PC-3 (cell line): ENCODE measurements around the gene SLC1A2. TPM values are rescaled to one million over a fixed set of nuclear protein-coding genes. Genes with fewer than 3 reads are reported as not detected.

Experiments
- ATAC-seq: fragments of 200-7000 bp; cut with Tn5 transposase; 2 replicates; pipeline ENCODE4 v1.9.1; 2020; ENCODE audit warnings: mild to moderate bottlenecking, moderate library complexity
- BruUV-seq: library from RNA; stranded (reverse); fragments of 400-500 nt; replicated peaks from 2 replicates; lab custom pipeline; 2021; lab: Mats Ljungman, UMichigan
- CTCF ChIA-PET: fragments of 300-600 bp; sonication (Branson Sonifier 250); formaldehyde crosslinking; loops from one replicate; lab custom pipeline; 2022; ENCODE audit warnings: antibody characterized with exemption; lab: Charles Lee
- POLR2A ChIA-PET: fragments of 300-600 bp; sonication (Branson Sonifier 250); formaldehyde crosslinking; loops from one replicate; lab custom pipeline; 2022; ENCODE audit warnings: antibody characterized with exemption; ENCODE audit not compliant: unreplicated experiment; lab: Charles Lee
- DNase-seq: peaks from one replicate; pipeline ENCODE4 v3.0.0-alpha.2; 2015
- H2AFZ ChIP-seq: fragments of 300-600 bp; sonication (generic); 2 replicates; pipeline ENCODE4 v1.6.0; 2016; ENCODE audit warnings: antibody characterized with exemption, low read length
- H3F3A ChIP-seq: fragments of 300-600 bp; sonication (generic); one replicate; pipeline ENCODE4 v1.6.0; 2017; ENCODE audit warnings: antibody characterized with exemption, low read length, control low read depth, mild to moderate bottlenecking; ENCODE audit not compliant: unreplicated experiment
- H3K27ac ChIP-seq: fragments of 300-600 bp; sonication (generic); 2 replicates; pipeline ENCODE4 v1.5.1; 2016; ENCODE audit warnings: mild to moderate bottlenecking, low read length
- H3K27me3 ChIP-seq: fragments of 300-600 bp; sonication (generic); 2 replicates; pipeline ENCODE4 v1.6.1; 2016; ENCODE audit warnings: low read length, mixed read lengths
- H3K36me3 ChIP-seq: fragments of 300-600 bp; sonication (generic); 2 replicates; pipeline ENCODE4 v1.6.1; 2016; ENCODE audit warnings: low read depth, mixed run types, low read length, mixed read lengths
- H3K4me1 ChIP-seq: fragments of 300-600 bp; sonication (generic); 2 replicates; pipeline ENCODE4 v1.5.1; 2016; ENCODE audit warnings: low read length; ENCODE audit not compliant: insufficient read depth
- H3K4me2 ChIP-seq: fragments of 300-600 bp; sonication (generic); 2 replicates; pipeline ENCODE4 v1.6.0; 2016; ENCODE audit warnings: low read length
- H3K4me3 ChIP-seq: fragments of 300-600 bp; sonication (generic); 2 replicates; pipeline ENCODE4 v1.5.1; 2016; ENCODE audit warnings: mild to moderate bottlenecking, low read length, mixed read lengths
- H3K79me2 ChIP-seq: fragments of 300-600 bp; sonication (generic); 2 replicates; pipeline ENCODE4 v1.6.1; 2017; ENCODE audit warnings: low read length, mixed read lengths
- H3K9ac ChIP-seq: fragments of 300-600 bp; sonication (generic); 2 replicates; pipeline ENCODE4 v1.6.0; 2016; ENCODE audit warnings: mild to moderate bottlenecking, low read length
- H3K9me2 ChIP-seq: fragments of 300-600 bp; sonication (generic); replicated peaks from 2 replicates; pipeline ENCODE4 v1.6.1; 2016; ENCODE audit warnings: mixed run types, low read length, mixed read lengths
- H3K9me3 ChIP-seq: fragments of 300-600 bp; sonication (generic); 2 replicates; pipeline ENCODE4 v1.6.1; 2016; ENCODE audit warnings: low read length, mixed read lengths
- H4K20me1 ChIP-seq: fragments of 300-600 bp; sonication (generic); 2 replicates; pipeline ENCODE4 v1.6.1; 2016; ENCODE audit warnings: low read length, mixed read lengths
- CTCF ChIP-seq: fragments of 300-600 bp; sonication (generic); conservative IDR thresholded peaks from 2 replicates; pipeline ENCODE4 v1.5.1; 2017; ENCODE audit warnings: antibody characterized with exemption, low read depth, mild to moderate bottlenecking, low read length
- EZH2 ChIP-seq: fragments of 300-600 bp; sonication (generic); IDR thresholded peaks from one replicate; pipeline ENCODE4 v1.6.1; 2017; ENCODE audit warnings: antibody characterized with exemption, mild to moderate bottlenecking, low read length; ENCODE audit not compliant: unreplicated experiment
- EZH2phosphoT487 ChIP-seq: fragments of 300-600 bp; sonication (generic); IDR thresholded peaks from 2 replicates; pipeline ENCODE4 v1.6.1; 2018; ENCODE audit warnings: mild to moderate bottlenecking, antibody characterized with exemption, low read length, borderline replicate concordance
- intact Hi-C: fragments of 100-400 bp; cut with micrococcal nuclease; formaldehyde crosslinking; loops from 2 replicates; pipeline ENCODE4 v1.9.0; 2023
- total RNA-seq: library from RNA; depleted of rRNA; stranded (reverse); fragments of >200 nt; gene quantifications from 2 replicates; pipeline ENCODE4 v1.2.3, GENCODE V29; 2014

SLC1A2 gene
- total RNA-seq, 1 experiment from 2014 or later = 0.18 TPM

DNA sequence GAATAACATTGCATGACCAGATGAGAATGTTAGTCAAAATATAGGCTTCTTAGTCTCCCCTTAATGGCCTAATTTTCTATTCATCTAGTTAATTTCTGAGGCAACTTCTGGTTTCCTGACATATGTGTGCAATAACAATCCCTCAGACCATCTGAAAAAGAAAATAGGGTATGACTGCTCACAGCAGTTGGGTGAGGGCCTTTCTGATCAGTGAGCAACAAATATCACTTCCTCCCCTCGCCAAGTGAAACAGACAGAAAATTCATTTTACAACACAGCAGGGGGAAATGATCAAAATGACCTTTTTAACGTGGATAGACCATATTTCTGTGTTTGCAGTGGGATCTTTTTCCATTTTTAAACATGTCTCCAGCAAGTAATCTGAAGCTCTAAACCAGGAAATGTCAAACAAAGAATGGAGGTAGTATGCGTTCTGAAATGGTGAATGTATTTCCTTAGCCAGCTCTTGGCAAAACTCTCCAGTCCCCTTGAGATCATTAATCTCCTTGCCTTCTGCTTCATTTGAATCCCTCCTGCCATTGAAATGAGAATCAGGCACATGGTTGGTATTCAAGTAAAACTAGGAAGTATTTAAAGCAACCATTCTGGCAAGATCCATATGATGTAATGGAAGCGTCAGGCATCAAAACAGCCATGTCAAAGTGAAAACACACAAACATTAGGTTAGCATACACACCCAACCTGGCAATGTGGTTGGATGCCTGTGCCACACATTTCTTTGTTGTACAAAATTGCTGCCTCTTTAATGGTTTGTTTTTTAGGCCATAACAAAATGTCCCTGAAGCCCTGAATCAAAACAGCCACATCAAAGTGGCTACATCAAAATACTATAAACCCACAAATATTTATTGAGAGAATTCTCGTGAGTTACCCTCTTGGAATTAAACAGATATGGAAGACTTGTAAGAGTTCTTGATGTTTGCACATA lies 100.1 kb downstream of the SLC1A2 start:
- Histone ChIP-seq H3K9me3 (no peaks in the 10 kb centered on the region), H3K9ac (no peak overlapping the region), H4K20me1 (no peaks in the 10 kb centered on the region), H3F3A (no peaks in the 10 kb centered on the region), H3K4me3 (no peak overlapping the region), H3K27ac (no peak overlapping the region), H3K9me2 (no peaks in the 10 kb centered on the region), H3K27me3 (no peaks in the 10 kb centered on the region), H3K79me2 (no peaks in the 10 kb centered on the region), H3K4me1 (peaks cover 5% of the 10 kb centered on the region; the same call in 1 of the 2 replicates), H3K36me3 (no peaks in the 10 kb centered on the region), H3K4me2 (no peak overlapping the region), H2AFZ (no peak overlapping the region)
- no peak for TF ChIP-seq EZH2
- TF ChIP-seq EZH2phosphoT487 = no peak
- TF ChIP-seq CTCF = no peak
- no peak for ATAC-seq
- intact Hi-C loops = no loop called here
- ChIA-PET POLR2A (no interaction called here), CTCF (no interaction called here)
- DNase-seq = no peak
- BruUV-seq = no TSS peak

DNA sequence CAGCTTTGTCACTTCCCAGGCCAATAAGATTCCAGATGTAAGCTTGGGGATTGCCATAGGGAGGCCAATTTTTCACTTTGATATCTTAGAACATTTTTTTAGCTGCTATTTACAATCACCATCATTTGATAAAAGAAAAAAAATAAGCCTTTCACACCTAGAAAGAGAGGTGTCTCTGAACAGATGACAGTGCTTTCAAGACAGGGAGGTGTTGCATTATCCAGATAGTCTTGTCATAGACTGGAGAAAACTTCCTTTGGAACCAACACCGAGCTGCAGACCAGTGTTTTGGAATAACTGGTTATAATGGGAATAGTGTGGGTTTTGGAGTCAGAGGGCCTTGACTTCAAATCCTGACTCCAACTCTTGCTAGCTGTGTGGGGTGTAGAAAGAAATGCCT lies 101.0 kb downstream of the SLC1A2 start:
- Histone ChIP-seq H4K20me1 (no peaks in the 10 kb centered on the region), H3K4me3 (no peak overlapping the region), H3K4me1 (peaks cover 5% of the 10 kb centered on the region; the same call in 1 of the 2 replicates), H3K4me2 (no peak overlapping the region), H2AFZ (no peak overlapping the region), H3K9me2 (no peaks in the 10 kb centered on the region), H3K9ac (no peak overlapping the region), H3K9me3 (no peaks in the 10 kb centered on the region), H3K27me3 (no peaks in the 10 kb centered on the region), H3K27ac (no peak overlapping the region), H3F3A (no peaks in the 10 kb centered on the region), H3K36me3 (no peaks in the 10 kb centered on the region), H3K79me2 (no peaks in the 10 kb centered on the region)
- DNase-seq (no peak), ATAC-seq (no peak)
- intact Hi-C loops = no loop called here
- TF ChIP-seq EZH2 = no peak
- TF ChIP-seq EZH2phosphoT487 = no peak
- no peak for TF ChIP-seq CTCF
- no TSS peak for BruUV-seq
- POLR2A ChIA-PET = no interaction called here
- CTCF ChIA-PET = no interaction called here

GRCh38 chr11:35317253-35317652 lies 102.1 kb downstream of the SLC1A2 start:
- ChIA-PET POLR2A (no interaction called here), CTCF (no interaction called here)
- H3F3A ChIP-seq = no peaks in the 10 kb centered on the region
- DNase-seq (no peak), ATAC-seq (no peak)
- no TSS peak for BruUV-seq
- H3K9me3 ChIP-seq = no peaks in the 10 kb centered on the region
- no peak overlapping the region for H3K4me2 ChIP-seq
- no peak overlapping the region for H3K27ac ChIP-seq
- no peak overlapping the region for H3K9ac ChIP-seq
- no peaks in the 10 kb centered on the region for H3K27me3 ChIP-seq
- H4K20me1 ChIP-seq = no peaks in the 10 kb centered on the region
- H3K4me1 ChIP-seq = no peaks in the 10 kb centered on the region
- no peaks in the 10 kb centered on the region for H3K36me3 ChIP-seq
- no peak for TF ChIP-seq CTCF
- no peak for TF ChIP-seq EZH2phosphoT487
- TF ChIP-seq EZH2 = no peak
- no peaks in the 10 kb centered on the region for H3K9me2 ChIP-seq
- H3K4me3 ChIP-seq = no peak overlapping the region
- intact Hi-C loops = no loop called here
- H3K79me2 ChIP-seq = no peaks in the 10 kb centered on the region
- H2AFZ ChIP-seq = no peak overlapping the region
